ENCODE measurements around the gene PIK3AP1.

Gene PIK3AP1

DNA sequence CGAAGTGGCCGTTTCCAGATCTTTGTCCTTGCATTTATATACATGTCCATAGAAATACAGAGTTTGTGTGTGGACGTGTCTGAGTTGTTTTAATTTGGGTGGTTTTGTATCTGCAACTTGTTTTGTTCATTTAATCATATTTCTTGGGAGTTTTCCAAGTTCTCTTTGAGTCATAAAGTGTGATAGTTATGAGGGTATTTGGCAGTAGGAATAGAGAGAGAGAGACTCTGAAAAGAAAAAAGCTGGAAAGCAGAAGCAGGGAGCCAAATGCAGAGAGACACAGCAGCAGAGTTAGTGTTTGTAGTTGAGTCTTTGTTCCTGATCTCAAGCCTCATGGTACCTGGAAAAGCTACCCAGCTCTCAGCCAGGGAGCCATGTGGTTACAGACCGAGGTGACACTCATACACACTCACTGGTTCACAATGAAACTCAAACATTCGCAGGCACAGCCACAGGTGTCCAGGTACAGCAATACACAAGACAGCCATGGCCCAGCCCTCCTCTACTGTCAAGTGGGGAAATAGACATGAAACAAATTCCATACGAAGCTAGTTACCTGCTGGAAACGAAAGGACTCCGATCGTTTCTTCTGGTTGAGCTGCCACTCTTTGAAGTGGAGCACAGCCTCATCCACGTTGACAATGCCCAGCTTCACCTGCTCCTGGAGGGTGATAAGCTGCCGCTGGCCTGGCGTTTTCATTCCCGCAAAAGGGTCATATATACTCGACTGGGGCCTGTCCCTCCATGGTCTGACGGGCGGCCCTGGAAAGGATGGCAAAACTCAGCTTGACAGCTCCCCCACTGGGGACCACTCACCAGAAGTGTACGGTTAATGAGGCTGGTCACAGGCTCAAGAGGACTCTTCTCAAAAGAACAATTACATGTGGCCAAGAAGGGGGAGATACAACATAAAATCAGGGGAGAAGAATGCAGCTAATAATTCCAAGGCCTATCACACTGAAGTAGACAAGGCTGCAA, 100.2 kb downstream of the PIK3AP1 start:
- no peak overlapping the region for H3K4me3 ChIP-seq (ENCODE audit: low read depth, low read length)
- TF ChIP-seq, protein P1, sequence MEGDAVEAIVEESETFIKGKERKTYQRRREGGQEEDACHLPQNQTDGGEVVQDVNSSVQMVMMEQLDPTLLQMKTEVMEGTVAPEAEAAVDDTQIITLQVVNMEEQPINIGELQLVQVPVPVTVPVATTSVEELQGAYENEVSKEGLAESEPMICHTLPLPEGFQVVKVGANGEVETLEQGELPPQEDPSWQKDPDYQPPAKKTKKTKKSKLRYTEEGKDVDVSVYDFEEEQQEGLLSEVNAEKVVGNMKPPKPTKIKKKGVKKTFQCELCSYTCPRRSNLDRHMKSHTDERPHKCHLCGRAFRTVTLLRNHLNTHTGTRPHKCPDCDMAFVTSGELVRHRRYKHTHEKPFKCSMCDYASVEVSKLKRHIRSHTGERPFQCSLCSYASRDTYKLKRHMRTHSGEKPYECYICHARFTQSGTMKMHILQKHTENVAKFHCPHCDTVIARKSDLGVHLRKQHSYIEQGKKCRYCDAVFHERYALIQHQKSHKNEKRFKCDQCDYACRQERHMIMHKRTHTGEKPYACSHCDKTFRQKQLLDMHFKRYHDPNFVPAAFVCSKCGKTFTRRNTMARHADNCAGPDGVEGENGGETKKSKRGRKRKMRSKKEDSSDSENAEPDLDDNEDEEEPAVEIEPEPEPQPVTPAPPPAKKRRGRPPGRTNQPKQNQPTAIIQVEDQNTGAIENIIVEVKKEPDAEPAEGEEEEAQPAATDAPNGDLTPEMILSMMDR (IDR thresholded peaks at IDR 0.05; ENCODE audit: borderline replicate concordance, insufficient read depth, low read depth, low read length): no peak

DNA sequence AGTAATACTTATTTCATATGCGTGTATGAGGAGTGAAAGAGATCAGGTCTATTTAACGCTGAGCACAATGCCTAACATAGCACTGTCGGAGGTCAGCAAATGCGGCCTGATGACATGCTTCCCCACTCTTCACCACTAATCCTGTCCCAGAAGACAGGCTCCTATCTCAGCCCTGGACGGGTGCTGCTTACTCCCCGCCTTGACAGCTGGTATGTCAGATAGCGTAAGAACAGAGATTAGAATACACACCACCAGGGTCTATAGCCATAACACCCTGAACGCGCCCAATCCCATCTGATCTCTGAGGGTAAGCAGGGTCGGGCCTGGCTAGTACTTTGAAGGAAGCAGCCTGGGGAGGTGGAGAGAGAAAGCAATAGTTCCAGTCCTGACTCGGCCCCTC, 101.2 kb downstream of the PIK3AP1 start:
- TF ChIP-seq, protein P1 (IDR thresholded peaks at IDR 0.05; ENCODE audit: borderline replicate concordance, insufficient read depth, low read depth, low read length): no peak
- no peak overlapping the region for H3K4me3 ChIP-seq (ENCODE audit: low read depth, low read length)

DNA sequence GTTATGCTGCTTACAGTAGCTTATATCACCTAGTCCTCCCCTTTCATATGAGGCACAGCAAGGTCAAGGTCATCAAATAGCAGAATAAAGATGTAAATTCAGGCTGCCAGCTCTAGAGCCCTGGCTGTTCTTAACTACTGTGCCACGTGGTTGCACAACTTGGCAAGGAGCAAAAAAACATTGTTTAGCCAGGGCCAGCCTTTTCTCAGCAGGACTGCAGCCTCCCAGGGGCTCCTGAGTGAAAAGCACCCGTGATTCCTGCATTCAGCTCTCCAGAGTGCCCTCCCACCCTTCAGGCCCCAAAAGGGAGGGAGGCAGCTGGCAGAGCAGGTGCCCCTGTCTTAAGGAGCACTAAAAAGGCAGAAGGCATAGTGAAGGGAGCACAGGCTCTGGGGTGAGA, 101.7 kb downstream of the PIK3AP1 start:
- TF ChIP-seq, protein P1 (IDR thresholded peaks at IDR 0.05; ENCODE audit: borderline replicate concordance, insufficient read depth, low read depth, low read length): no peak

DNA sequence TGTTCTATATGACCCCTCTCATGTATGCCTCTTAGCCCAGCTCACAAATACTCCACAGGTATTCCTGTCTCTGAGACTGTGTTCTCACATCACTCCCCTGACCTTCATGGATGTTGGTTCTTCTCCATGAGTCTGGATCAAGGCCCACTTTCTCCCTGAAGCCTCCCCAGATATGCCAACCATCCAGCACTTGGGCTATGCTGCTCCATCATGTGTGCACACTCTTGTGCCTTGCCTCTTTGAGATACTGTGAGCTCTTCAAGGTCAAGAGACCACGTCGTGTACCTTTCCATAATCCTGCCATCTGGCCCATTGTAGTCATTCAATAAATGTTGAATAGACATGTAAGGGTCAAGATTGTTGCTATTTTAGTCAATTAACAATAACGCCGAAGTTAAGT, 103.4 kb downstream of the PIK3AP1 start:
- TF ChIP-seq, protein P1 (IDR thresholded peaks at IDR 0.05; ENCODE audit: borderline replicate concordance, insufficient read depth, low read depth, low read length): no peak
- no peak overlapping the region for H3K4me3 ChIP-seq (ENCODE audit: low read depth, low read length)

More for the DNA sequence above, 101.7 kb downstream of the PIK3AP1 start:
- H3K4me3 ChIP-seq (ENCODE audit: low read depth, low read length): no peak overlapping the region

DNA sequence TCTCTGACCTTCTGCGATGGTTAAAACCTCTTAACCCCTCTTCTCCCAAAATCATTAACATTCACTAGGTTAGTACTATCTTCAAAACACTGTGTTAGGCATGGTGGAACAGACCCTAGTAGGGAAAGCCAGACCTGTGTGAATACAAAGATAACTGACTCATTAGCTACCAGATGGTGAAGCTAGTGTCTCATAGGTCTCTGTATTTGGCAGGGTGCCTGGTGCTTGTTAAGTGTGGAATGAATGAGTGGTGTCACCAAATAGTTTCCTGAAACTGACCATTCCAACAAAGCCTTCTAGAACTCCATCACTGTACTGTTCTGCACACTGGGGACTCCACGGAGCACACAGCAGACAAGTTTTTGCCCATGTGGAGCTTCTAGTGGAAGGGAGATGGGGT, 105.8 kb downstream of the PIK3AP1 start:
- TF ChIP-seq, protein P1 (IDR thresholded peaks at IDR 0.05; ENCODE audit: borderline replicate concordance, insufficient read depth, low read depth, low read length): no peak
- no peak overlapping the region for H3K4me3 ChIP-seq (ENCODE audit: low read depth, low read length)

DNA sequence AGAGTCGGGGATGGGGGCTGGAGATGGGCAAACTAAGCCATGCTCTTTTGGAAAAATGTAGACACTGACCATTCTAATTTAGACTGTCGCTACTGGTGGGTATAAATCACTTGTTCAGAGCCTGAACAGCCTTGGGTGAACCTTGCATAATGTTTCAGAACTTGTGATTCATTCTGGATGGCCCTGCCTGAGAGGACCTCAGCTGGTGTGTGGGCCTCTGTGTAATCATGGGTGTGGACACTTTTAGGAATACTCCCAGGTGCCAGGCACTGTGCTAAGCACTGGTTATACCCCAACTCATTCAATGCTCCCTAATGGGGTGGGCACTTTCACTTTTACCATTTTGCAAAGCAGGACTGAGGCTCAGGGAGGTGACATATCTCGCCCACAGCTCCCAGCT, 106.7 kb downstream of the PIK3AP1 start:
- TF ChIP-seq, protein P1 (IDR thresholded peaks at IDR 0.05; ENCODE audit: borderline replicate concordance, insufficient read depth, low read depth, low read length): no peak
- no peak overlapping the region for H3K4me3 ChIP-seq (ENCODE audit: low read depth, low read length)

All from GM12875 (cell line).